SU-DHL-6 (cell line): ENCODE measurements around the gene PLAGL2.

Source experiments
- H2AFZ ChIP-seq: fragments of 200-600 bp; sonication (generic); 2 replicates; pipeline ENCODE4 v1.6.1; 2014; ENCODE audit warnings: low read depth, mild to moderate bottlenecking, moderate library complexity, mixed read lengths, antibody characterized with exemption, low read length; ENCODE audit not compliant: severe bottlenecking
- H3F3A ChIP-seq: fragments of 200-600 bp; shearing (Covaris generic); 2 replicates; pipeline ENCODE4 v1.6.0; 2016; ENCODE audit warnings: antibody characterized with exemption, mild to moderate bottlenecking; ENCODE audit not compliant: insufficient read depth
- H3K27ac ChIP-seq: fragments of 200-600 bp; sonication (generic); 2 replicates; pipeline ENCODE4 v1.5.1; 2016; ENCODE audit warnings: low read depth, mild to moderate bottlenecking, low read length, moderate library complexity, mixed read lengths
- H3K27me3 ChIP-seq: fragments of 200-600 bp; sonication (generic), shearing (Covaris generic); 2 replicates; pipeline ENCODE4 v1.6.0; 2014; ENCODE audit warnings: mild to moderate bottlenecking, low read length
- H3K36me3 ChIP-seq: fragments of 200-600 bp; sonication (generic); 2 replicates; pipeline ENCODE4 v1.6.1; 2014; ENCODE audit warnings: mild to moderate bottlenecking, low read length, mixed read lengths
- H3K4me2 ChIP-seq: fragments of 300-600, 200-600 bp; shearing (Covaris generic), sonication (generic); 2 replicates; pipeline ENCODE4 v1.6.0; 2014; ENCODE audit warnings: low read length, low read depth, mild to moderate bottlenecking; ENCODE audit not compliant: poor library complexity, severe bottlenecking
- H3K4me3 ChIP-seq: fragments of 200-600 bp; sonication (generic); 2 replicates; pipeline ENCODE4 v1.5.1; 2014; ENCODE audit warnings: antibody characterized with exemption, low read length, mild to moderate bottlenecking, mixed read lengths; ENCODE audit not compliant: insufficient read depth, poor library complexity, severe bottlenecking
- H3K79me2 ChIP-seq: fragments of 200-600 bp; sonication (generic); 2 replicates; pipeline ENCODE4 v1.6.1; 2014; ENCODE audit warnings: mild to moderate bottlenecking, low read length, moderate library complexity; ENCODE audit not compliant: insufficient read depth
- H3K9ac ChIP-seq: fragments of 200-600 bp; sonication (generic); 2 replicates; pipeline ENCODE4 v1.7.0; 2014; ENCODE audit warnings: mild to moderate bottlenecking, low read length
- H3K9me2 ChIP-seq: fragments of 200-600 bp; sonication (generic); replicated peaks from 2 replicates; pipeline ENCODE4 v1.6.1; 2014; ENCODE audit warnings: low read length; ENCODE audit not compliant: insufficient read depth
- H3K9me3 ChIP-seq: fragments of 200-600 bp; sonication (generic); 2 replicates; pipeline ENCODE4 v1.6.1; 2014; ENCODE audit warnings: low read length, mixed read lengths; ENCODE audit not compliant: insufficient read depth
- H4K20me1 ChIP-seq: fragments of 200-600 bp; sonication (generic); 2 replicates; pipeline ENCODE4 v1.6.1; 2014; ENCODE audit warnings: low read depth, mild to moderate bottlenecking, antibody characterized with exemption, low read length, moderate library complexity, mixed read lengths
- EZH2phosphoT487 ChIP-seq: fragments of 200-600 bp; sonication (generic), shearing (Covaris generic); conservative IDR thresholded peaks from 2 replicates; pipeline ENCODE4 v1.6.1; 2018; ENCODE audit warnings: mild to moderate bottlenecking, antibody characterized with exemption, low read length, moderate library complexity, mixed read lengths
- TF ChIP-seq, protein P1 (sequence below): fragments of 200-600 bp; sonication (generic); IDR thresholded peaks from one replicate; pipeline ENCODE4 v1.5.1; 2017; ENCODE audit warnings: antibody characterized with exemption, mild to moderate bottlenecking, low read length, moderate library complexity; ENCODE audit not compliant: insufficient read depth, poor library complexity, severe bottlenecking

The PLAGL2 gene

GRCh38 chr20:32233286-32233685 is 25.7 kb upstream of the PLAGL2 start:
- Histone ChIP-seq H3K4me3 (no peak overlapping the region), H3K4me2 (no peak overlapping the region), H2AFZ (no peak overlapping the region), H3K9me3 (no peaks in the 10 kb centered on the region), H3K27me3 (no peaks in the 10 kb centered on the region), H3F3A (peaks cover 3% of the 10 kb centered on the region; the same call in 1 of the 2 replicates), H3K9ac (no peak overlapping the region), H3K36me3 (no peaks in the 10 kb centered on the region), H3K9me2 (no peaks in the 10 kb centered on the region), H4K20me1 (no peaks in the 10 kb centered on the region), H3K27ac (no peak overlapping the region), H3K79me2 (no peaks in the 10 kb centered on the region)
- TF ChIP-seq, protein P1, sequence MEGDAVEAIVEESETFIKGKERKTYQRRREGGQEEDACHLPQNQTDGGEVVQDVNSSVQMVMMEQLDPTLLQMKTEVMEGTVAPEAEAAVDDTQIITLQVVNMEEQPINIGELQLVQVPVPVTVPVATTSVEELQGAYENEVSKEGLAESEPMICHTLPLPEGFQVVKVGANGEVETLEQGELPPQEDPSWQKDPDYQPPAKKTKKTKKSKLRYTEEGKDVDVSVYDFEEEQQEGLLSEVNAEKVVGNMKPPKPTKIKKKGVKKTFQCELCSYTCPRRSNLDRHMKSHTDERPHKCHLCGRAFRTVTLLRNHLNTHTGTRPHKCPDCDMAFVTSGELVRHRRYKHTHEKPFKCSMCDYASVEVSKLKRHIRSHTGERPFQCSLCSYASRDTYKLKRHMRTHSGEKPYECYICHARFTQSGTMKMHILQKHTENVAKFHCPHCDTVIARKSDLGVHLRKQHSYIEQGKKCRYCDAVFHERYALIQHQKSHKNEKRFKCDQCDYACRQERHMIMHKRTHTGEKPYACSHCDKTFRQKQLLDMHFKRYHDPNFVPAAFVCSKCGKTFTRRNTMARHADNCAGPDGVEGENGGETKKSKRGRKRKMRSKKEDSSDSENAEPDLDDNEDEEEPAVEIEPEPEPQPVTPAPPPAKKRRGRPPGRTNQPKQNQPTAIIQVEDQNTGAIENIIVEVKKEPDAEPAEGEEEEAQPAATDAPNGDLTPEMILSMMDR = no peak
- TF ChIP-seq EZH2phosphoT487 = no peak

- no peak overlapping the region for H3K4me2 ChIP-seq
- no peak overlapping the region for H2AFZ ChIP-seq
- H4K20me1 ChIP-seq = no peaks in the 10 kb centered on the region
- H3K9me3 ChIP-seq = no peaks in the 10 kb centered on the region
- H3K79me2 ChIP-seq = no peaks in the 10 kb centered on the region
- no peak overlapping the region for H3K27ac ChIP-seq
- no peaks in the 10 kb centered on the region for H3K9me2 ChIP-seq
- H3K4me3 ChIP-seq = no peak overlapping the region
- H3F3A ChIP-seq = 0 out of 2 replicates have a peak, but pooled peaks cover 3% of the 10 kb centered on the region
- H3K36me3 ChIP-seq = no peaks in the 10 kb centered on the region
- no peak overlapping the region for H3K9ac ChIP-seq
- no peaks in the 10 kb centered on the region for H3K27me3 ChIP-seq
- TF ChIP-seq EZH2phosphoT487 = no peak
- TF ChIP-seq, protein P1 = no peak
These were observed 24.9 kb upstream of the PLAGL2 start for GRCh38 chr20:32232326-32232886.

DNA sequence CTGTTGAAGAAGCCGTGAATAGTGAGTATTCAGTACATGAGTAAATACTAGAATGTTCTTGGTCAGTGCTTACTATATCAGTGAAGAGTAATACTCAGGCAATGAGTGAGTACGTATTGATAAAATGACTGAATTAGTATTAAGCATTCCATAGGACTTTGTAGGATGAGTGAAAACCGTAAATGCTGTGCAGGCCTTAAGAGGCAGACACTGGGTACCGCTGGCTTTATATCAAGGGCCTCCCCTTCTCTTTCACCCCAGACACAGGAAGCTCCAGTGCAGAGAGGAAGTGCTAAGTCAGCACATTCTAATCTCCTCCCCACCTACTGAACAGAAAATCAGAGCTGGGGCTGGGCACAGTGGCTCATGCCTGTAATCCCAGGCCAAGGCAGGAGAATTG is 24.3 kb upstream of the PLAGL2 start:
- Histone ChIP-seq H3K9me3 (no peaks in the 10 kb centered on the region), H2AFZ (no peak overlapping the region), H3K4me3 (no peak overlapping the region), H3K9ac (no peak overlapping the region), H3K36me3 (no peaks in the 10 kb centered on the region), H3K79me2 (no peaks in the 10 kb centered on the region), H3K9me2 (no peaks in the 10 kb centered on the region), H3K4me2 (no peak overlapping the region), H3K27me3 (no peaks in the 10 kb centered on the region), H4K20me1 (no peaks in the 10 kb centered on the region), H3F3A (0 out of 2 replicates have a peak, but pooled peaks cover 3% of the 10 kb centered on the region), H3K27ac (no peak overlapping the region)
- no peak for TF ChIP-seq EZH2phosphoT487
- TF ChIP-seq, protein P1 = no peak
